Embryonic facial prominence (tissue), 1 donor: ENCODE measurements around the gene PRLH.

ENCODE experiments used
- DNase-seq: peaks from one replicate; pipeline ENCODE4 v3.0.0-alpha.2; 2016; ENCODE audit errors: extremely low spot score

Gene PRLH

GRCh38 chr2:237566401-237567235, at the start of gene PRLH:
TSS of gene PRLH (plus strand) at chr2:237566574. CDS start at chr2:237566574, 0 bp downstream.
- DNase-seq = no peak

GRCh38 chr2:237517163-237517562, 49.2 kb upstream of the PRLH start:
- no peak for DNase-seq

- DNase-seq = no peak
These were observed 48.4 kb upstream of the PRLH start for GRCh38 chr2:237517990-237518389.

GRCh38 chr2:237519506-237520245, 46.7 kb upstream of the PRLH start:
- no peak for DNase-seq

GRCh38 chr2:237520290-237520689, 46.1 kb upstream of the PRLH start:
- no peak for DNase-seq

GRCh38 chr2:237524631-237525030, 41.7 kb upstream of the PRLH start:
- DNase-seq = no peak

GRCh38 chr2:237525559-237526157, 40.7 kb upstream of the PRLH start:
- no peak for DNase-seq

GRCh38 chr2:237527233-237527632, 39.1 kb upstream of the PRLH start:
- DNase-seq = no peak

GRCh38 chr2:237527766-237528165, 38.6 kb upstream of the PRLH start:
- no peak for DNase-seq

GRCh38 chr2:237529452-237530402, 36.6 kb upstream of the PRLH start:
- no peak for DNase-seq

GRCh38 chr2:237530472-237531433, 35.6 kb upstream of the PRLH start:
- no peak for DNase-seq

GRCh38 chr2:237532160-237532559, 34.2 kb upstream of the PRLH start:
- DNase-seq = no peak

GRCh38 chr2:237533668-237534161, 32.7 kb upstream of the PRLH start:
- DNase-seq = no peak

- no peak for DNase-seq
These were observed 32.0 kb upstream of the PRLH start for GRCh38 chr2:237534380-237534779.

- DNase-seq = no peak
These were observed 30.8 kb upstream of the PRLH start for GRCh38 chr2:237535385-237536082.

- DNase-seq = no peak
These were observed 30.3 kb upstream of the PRLH start for GRCh38 chr2:237536083-237536415.

- DNase-seq = no peak
These were observed 29.8 kb upstream of the PRLH start for GRCh38 chr2:237536617-237537016.

GRCh38 chr2:237538001-237538720, 28.2 kb upstream of the PRLH start:
- no peak for DNase-seq

GRCh38 chr2:237538901-237539300, 27.5 kb upstream of the PRLH start:
- no peak for DNase-seq
